HCT116 (cell line): ENCODE results near the gene VIT. TPM values are rescaled to one million over a fixed set of nuclear protein-coding genes. Genes with fewer than 3 reads are reported as not detected.

ENCODE experiments used
- ATAC-seq: fragments of 200-7000 bp; cut with Tn5 transposase; 2 replicates; pipeline ENCODE4 v1.9.1; 2020; ENCODE audit warnings: mild to moderate bottlenecking, moderate library complexity
- BruUV-seq: library from RNA; stranded (reverse); fragments of 400-500 nt; replicated peaks from 2 replicates; lab custom pipeline; 2021; lab: Mats Ljungman, UMichigan
- CTCF ChIA-PET: fragments of 300-600 bp; sonication (Branson Sonifier 250); formaldehyde crosslinking; loops from one replicate; lab custom pipeline; 2021; ENCODE audit warnings: antibody characterized with exemption; lab: Charles Lee
- POLR2A ChIA-PET: fragments of 300-600, 350-600 bp; sonication (Branson Sonifier 250); formaldehyde crosslinking; loops from one replicate; lab custom pipeline; 2021; ENCODE audit warnings: antibody characterized with exemption; lab: Charles Lee
- RAD21 ChIA-PET, 2 experiments: fragments of 300-600 bp; sonication (Branson Sonifier 250); formaldehyde crosslinking; loops; one replicate each; lab custom pipeline; 2023; ENCODE audit warnings: low total read pairs in 2 of 2; ENCODE audit not compliant: uncharacterized antibody in 2 of 2, unreplicated experiment in 2 of 2, low non-redundant PET in 1 of 2; lab: Charles Lee
- DNase-seq: peaks from one replicate; pipeline ENCODE4 v3.0.0-alpha.2; 2010; ENCODE audit warnings: low read depth, low spot score
- H2AFZ ChIP-seq: fragments of 200-600 bp; shearing (Covaris generic), sonication (generic); 2 replicates; pipeline ENCODE4 v1.6.1; 2017; ENCODE audit warnings: low read depth, mixed run types, mixed read lengths, antibody characterized with exemption, low read length; ENCODE audit not compliant: poor library complexity, severe bottlenecking
- H3K27ac ChIP-seq: 2 replicates; pipeline ENCODE4 v1.5.1; 2012; ENCODE audit warnings: low read depth, low read length
- H3K27me3 ChIP-seq: fragments of 200-600 bp; sonication (generic); 2 replicates; pipeline ENCODE4 v1.6.1; 2016; ENCODE audit warnings: mixed run types, low read length, mixed read lengths; ENCODE audit not compliant: insufficient read depth
- H3K36me3 ChIP-seq, 2 experiments: fragments of 200-500 bp in 1 of 2; fragments of 200-600 bp in 1 of 2; sonication (Bioruptor generic) in 1 of 2; sonication (generic) in 1 of 2; 2 replicates each; pipeline versions ENCODE4 v1.5.1 to v1.6.1; 2014 to 2016; ENCODE audit warnings: low read length in 2 of 2, inconsistent platforms in 1 of 2, mixed read lengths in 1 of 2, mixed run types in 1 of 2; ENCODE audit not compliant: insufficient read depth in 2 of 2, control insufficient read depth in 1 of 2
- H3K4me1 ChIP-seq, 2 experiments: fragments of 200-600 bp in 1 of 2; sonication (generic) in 1 of 2; 2 replicates each; pipeline versions ENCODE4 v1.5.1 to v1.6.1; 2012 to 2017; ENCODE audit warnings: low read length in 2 of 2, inconsistent platforms in 1 of 2, mild to moderate bottlenecking in 1 of 2, mixed read lengths in 1 of 2, mixed run types in 1 of 2, moderate library complexity in 1 of 2; ENCODE audit not compliant: insufficient read depth in 2 of 2, control insufficient read depth in 1 of 2
- H3K4me2 ChIP-seq: fragments of 200-600 bp; sonication (generic); 2 replicates; pipeline ENCODE4 v1.6.1; 2017; ENCODE audit warnings: mixed run types, low read length, mixed read lengths
- H3K4me3 ChIP-seq, 2 experiments: fragments of 200-600 bp in 1 of 2; sonication (generic) in 1 of 2; replicated peaks in 1 of 2; 2 replicates each; pipeline ENCODE4 v1.5.1; 2011 to 2016; ENCODE audit warnings: low read length in 2 of 2, control low read depth in 1 of 2, low read depth in 1 of 2, mild to moderate bottlenecking in 1 of 2, mixed read lengths in 1 of 2, mixed run types in 1 of 2
- H3K79me2 ChIP-seq: fragments of 200-600 bp; sonication (generic); 2 replicates; pipeline ENCODE4 v1.6.1; 2017; ENCODE audit warnings: mild to moderate bottlenecking, mixed run types, low read length, moderate library complexity, mixed read lengths; ENCODE audit not compliant: insufficient read depth
- H3K9ac ChIP-seq: fragments of 200-600 bp; sonication (generic); 2 replicates; pipeline ENCODE4 v1.6.1; 2016; ENCODE audit warnings: low read length, mixed read lengths
- H3K9me2 ChIP-seq: fragments of 200-600 bp; sonication (generic), shearing (Covaris generic); 2 replicates; pipeline ENCODE4 v1.6.1; 2017; ENCODE audit warnings: mixed run types, mild to moderate bottlenecking, moderate library complexity; ENCODE audit not compliant: insufficient read depth
- H3K9me3 ChIP-seq, 2 experiments: fragments of 200-500 bp in 1 of 2; fragments of 200-600 bp in 1 of 2; sonication (Bioruptor generic) in 1 of 2; sonication (generic) in 1 of 2; 2 replicates each; pipeline ENCODE4 v1.6.1; 2014 to 2017; ENCODE audit warnings: low read length in 2 of 2, mixed read lengths in 2 of 2, inconsistent platforms in 1 of 2, low read depth in 1 of 2, mild to moderate bottlenecking in 1 of 2, mixed run types in 1 of 2, moderate library complexity in 1 of 2; ENCODE audit not compliant: control insufficient read depth in 1 of 2, insufficient read depth in 1 of 2
- H4K20me1 ChIP-seq: fragments of 200-600 bp; sonication (generic), shearing (Covaris generic); 2 replicates; pipeline ENCODE4 v1.6.1; 2017; ENCODE audit warnings: mixed run types, mild to moderate bottlenecking, moderate library complexity; ENCODE audit not compliant: insufficient read depth
- CEBPB ChIP-seq: IDR thresholded peaks from 2 replicates; pipeline ENCODE4 v1.6.1; 2012; ENCODE audit warnings: low read depth
- EZH2 ChIP-seq: fragments of 200-600 bp; sonication (generic); IDR thresholded peaks from 2 replicates; pipeline ENCODE4 v1.6.1; 2017; ENCODE audit warnings: antibody characterized with exemption, mixed run types
- FOSL1 ChIP-seq: IDR thresholded peaks from 2 replicates; pipeline ENCODE4 v1.6.1; 2012; ENCODE audit warnings: low read depth
- JUND ChIP-seq: IDR thresholded peaks from 2 replicates; pipeline ENCODE4 v1.6.1; 2012
- POLR2A ChIP-seq: IDR thresholded peaks from 2 replicates; pipeline ENCODE4 v1.7.0; 2011; ENCODE audit warnings: borderline replicate concordance; ENCODE audit not compliant: insufficient read depth, insufficient read length; ENCODE audit errors: extremely low read depth
- RAD21 ChIP-seq: IDR thresholded peaks from 2 replicates; pipeline ENCODE4 v1.6.1; 2012; ENCODE audit warnings: low read depth, mild to moderate bottlenecking
- SIN3A ChIP-seq: IDR thresholded peaks from 2 replicates; pipeline ENCODE4 v1.6.1; 2012; ENCODE audit warnings: low read depth
- SP1 ChIP-seq: IDR thresholded peaks from 2 replicates; pipeline ENCODE4 v1.6.1; 2012; ENCODE audit warnings: low read depth
- YY1 ChIP-seq: IDR thresholded peaks from 2 replicates; pipeline ENCODE4 v1.6.1; 2011; ENCODE audit warnings: low read length, low read depth, moderate library complexity, mild to moderate bottlenecking; ENCODE audit not compliant: insufficient replicate concordance; ENCODE audit errors: extremely low read depth
- ZNF274 ChIP-seq: fragments of 200-500 bp; sonication (Bioruptor generic); IDR thresholded peaks from 2 replicates; pipeline ENCODE4 v1.6.1; 2014; ENCODE audit warnings: mild to moderate bottlenecking, low read depth, low read length, inconsistent platforms
- intact Hi-C: fragments of 100-400 bp; cut with micrococcal nuclease; formaldehyde crosslinking; loops from 2 replicates; pipeline ENCODE4 v1.10.0; 2022
- total RNA-seq: library from RNA; stranded (reverse); gene quantifications from one replicate; pipeline ENCODE4 v1.2.1, GENCODE V29; 2021; ENCODE audit not compliant: unreplicated experiment
- TF ChIP-seq, protein P1 (sequence below): IDR thresholded peaks from 2 replicates; pipeline ENCODE4 v1.6.1; 2012; ENCODE audit warnings: low read depth
- TF ChIP-seq, protein P2 (sequence below): IDR thresholded peaks from 2 replicates; pipeline ENCODE4 v1.6.1; 2012
- TF ChIP-seq, protein P3 (sequence below): IDR thresholded peaks from 2 replicates; pipeline ENCODE4 v1.6.1; 2011; ENCODE audit warnings: mild to moderate bottlenecking, low read length, moderate library complexity; ENCODE audit not compliant: insufficient replicate concordance; ENCODE audit errors: extremely low read depth

The VIT gene
- total RNA-seq, 1 experiment from 2014 or later: not detected

DNA sequence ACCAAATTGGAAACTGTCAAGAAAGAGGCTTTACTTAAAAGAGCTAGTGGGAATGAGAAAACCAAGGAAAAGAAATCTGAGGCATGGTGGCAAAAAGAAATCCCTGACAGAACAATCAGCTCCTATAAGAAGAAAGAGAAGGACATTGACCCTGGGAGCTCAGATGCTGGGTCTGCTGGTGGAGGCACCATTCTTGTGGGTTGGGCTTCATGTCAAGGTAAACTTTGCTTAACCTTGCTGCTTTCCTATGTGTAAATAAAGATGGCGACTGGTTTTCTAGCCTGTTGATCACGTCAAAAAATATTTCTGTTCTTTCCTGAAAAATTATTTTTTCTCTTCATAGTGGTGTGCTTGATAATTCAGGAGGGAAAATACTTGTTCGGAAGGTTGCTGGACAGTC, 58.1 kb downstream of the VIT start:
- BruUV-seq: no TSS peak
- CTCF ChIA-PET: interaction anchor here (1.7 kb wide), 1 partner anchor 16 kb away, joined by 5 read pairs; no protein-coding TSS in a partner anchor
- H3K4me3 ChIP-seq: no peak overlapping the region
- no peaks in the 10 kb centered on the region for H4K20me1 ChIP-seq
- H3K79me2 ChIP-seq: no peaks in the 10 kb centered on the region
- intact Hi-C loops: loop anchor here (10.0 kb wide), 1 partner anchor 250 kb away; no protein-coding TSS in a partner anchor
- no peaks in the 10 kb centered on the region; the same call in 1 of the 2 replicates for H3K27me3 ChIP-seq
- DNase-seq (no peak), ATAC-seq (no peak)
- H3K4me1 ChIP-seq: peaks cover 0 to 6% of the 10 kb centered on the region in 2 experiments; a peak in 1 of 4 replicates
- no peak overlapping the region for H3K4me2 ChIP-seq
- RAD21 ChIA-PET: no interaction called here
- no peaks in the 10 kb centered on the region for H3K36me3 ChIP-seq
- H2AFZ ChIP-seq: no peak overlapping the region
- H3K9me3 ChIP-seq: no peaks in the 10 kb centered on the region
- POLR2A ChIA-PET: no interaction called here
- no peak overlapping the region for H3K9ac ChIP-seq
- H3K9me2 ChIP-seq: no peaks in the 10 kb centered on the region
- no peak overlapping the region for H3K27ac ChIP-seq
- TF ChIP-seq JUND (no peak), SIN3A (no peak), SP1 (no peak), POLR2A (no peak)
- TF ChIP-seq, protein P1, sequence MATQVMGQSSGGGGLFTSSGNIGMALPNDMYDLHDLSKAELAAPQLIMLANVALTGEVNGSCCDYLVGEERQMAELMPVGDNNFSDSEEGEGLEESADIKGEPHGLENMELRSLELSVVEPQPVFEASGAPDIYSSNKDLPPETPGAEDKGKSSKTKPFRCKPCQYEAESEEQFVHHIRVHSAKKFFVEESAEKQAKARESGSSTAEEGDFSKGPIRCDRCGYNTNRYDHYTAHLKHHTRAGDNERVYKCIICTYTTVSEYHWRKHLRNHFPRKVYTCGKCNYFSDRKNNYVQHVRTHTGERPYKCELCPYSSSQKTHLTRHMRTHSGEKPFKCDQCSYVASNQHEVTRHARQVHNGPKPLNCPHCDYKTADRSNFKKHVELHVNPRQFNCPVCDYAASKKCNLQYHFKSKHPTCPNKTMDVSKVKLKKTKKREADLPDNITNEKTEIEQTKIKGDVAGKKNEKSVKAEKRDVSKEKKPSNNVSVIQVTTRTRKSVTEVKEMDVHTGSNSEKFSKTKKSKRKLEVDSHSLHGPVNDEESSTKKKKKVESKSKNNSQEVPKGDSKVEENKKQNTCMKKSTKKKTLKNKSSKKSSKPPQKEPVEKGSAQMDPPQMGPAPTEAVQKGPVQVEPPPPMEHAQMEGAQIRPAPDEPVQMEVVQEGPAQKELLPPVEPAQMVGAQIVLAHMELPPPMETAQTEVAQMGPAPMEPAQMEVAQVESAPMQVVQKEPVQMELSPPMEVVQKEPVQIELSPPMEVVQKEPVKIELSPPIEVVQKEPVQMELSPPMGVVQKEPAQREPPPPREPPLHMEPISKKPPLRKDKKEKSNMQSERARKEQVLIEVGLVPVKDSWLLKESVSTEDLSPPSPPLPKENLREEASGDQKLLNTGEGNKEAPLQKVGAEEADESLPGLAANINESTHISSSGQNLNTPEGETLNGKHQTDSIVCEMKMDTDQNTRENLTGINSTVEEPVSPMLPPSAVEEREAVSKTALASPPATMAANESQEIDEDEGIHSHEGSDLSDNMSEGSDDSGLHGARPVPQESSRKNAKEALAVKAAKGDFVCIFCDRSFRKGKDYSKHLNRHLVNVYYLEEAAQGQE: no peak
- TF ChIP-seq, protein P2, sequence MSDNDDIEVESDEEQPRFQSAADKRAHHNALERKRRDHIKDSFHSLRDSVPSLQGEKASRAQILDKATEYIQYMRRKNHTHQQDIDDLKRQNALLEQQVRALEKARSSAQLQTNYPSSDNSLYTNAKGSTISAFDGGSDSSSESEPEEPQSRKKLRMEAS: no peak

DNA sequence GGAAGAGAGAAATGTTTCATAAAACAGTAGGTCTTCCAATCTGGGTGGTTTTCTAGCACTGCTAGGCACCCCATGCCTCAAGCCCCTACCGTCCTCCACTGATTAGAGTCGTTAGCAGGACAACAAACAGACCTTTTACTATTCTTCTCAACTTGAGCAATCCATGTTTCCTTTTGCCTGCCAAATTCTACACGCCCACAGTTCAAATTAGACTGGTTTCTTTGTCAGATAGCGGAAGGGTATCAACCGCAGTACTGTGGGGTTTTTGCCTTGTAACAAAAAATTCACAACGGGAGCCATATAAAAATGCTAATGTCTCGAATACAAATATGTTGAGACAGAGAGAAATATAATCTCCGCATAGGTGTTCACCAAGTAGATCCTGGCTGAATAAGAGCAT, 59.9 kb downstream of the VIT start:
- H3K79me2 ChIP-seq: no peaks in the 10 kb centered on the region
- no peaks in the 10 kb centered on the region for H3K9me2 ChIP-seq
- TF ChIP-seq EZH2 (no peak), FOSL1 (no peak), ZNF274 (no peak), JUND (no peak), RAD21 (no peak), YY1 (no peak), CEBPB (no peak)
- TF ChIP-seq, protein P3, sequence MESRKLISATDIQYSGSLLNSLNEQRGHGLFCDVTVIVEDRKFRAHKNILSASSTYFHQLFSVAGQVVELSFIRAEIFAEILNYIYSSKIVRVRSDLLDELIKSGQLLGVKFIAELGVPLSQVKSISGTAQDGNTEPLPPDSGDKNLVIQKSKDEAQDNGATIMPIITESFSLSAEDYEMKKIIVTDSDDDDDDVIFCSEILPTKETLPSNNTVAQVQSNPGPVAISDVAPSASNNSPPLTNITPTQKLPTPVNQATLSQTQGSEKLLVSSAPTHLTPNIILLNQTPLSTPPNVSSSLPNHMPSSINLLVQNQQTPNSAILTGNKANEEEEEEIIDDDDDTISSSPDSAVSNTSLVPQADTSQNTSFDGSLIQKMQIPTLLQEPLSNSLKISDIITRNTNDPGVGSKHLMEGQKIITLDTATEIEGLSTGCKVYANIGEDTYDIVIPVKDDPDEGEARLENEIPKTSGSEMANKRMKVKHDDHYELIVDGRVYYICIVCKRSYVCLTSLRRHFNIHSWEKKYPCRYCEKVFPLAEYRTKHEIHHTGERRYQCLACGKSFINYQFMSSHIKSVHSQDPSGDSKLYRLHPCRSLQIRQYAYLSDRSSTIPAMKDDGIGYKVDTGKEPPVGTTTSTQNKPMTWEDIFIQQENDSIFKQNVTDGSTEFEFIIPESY: no peak
- TF ChIP-seq, protein P2: no peak
- TF ChIP-seq, all 23 proteins: peak for 0
- no peaks in the 10 kb centered on the region for H3K9me3 ChIP-seq
- intact Hi-C loops: loop anchor here (10.0 kb wide), 1 partner anchor 252 kb away; no protein-coding TSS in a partner anchor
- BruUV-seq: no TSS peak
- ATAC-seq: no peak
- no peak overlapping the region for H3K27ac ChIP-seq
- DNase-seq: no peak
- peaks cover 0 to 6% of the 10 kb centered on the region in 2 experiments; a peak in 1 of 4 replicates for H3K4me1 ChIP-seq
- no peak overlapping the region for H3K4me2 ChIP-seq
- H3K9ac ChIP-seq: no peak overlapping the region
- POLR2A ChIA-PET: no interaction called here
- no peaks in the 10 kb centered on the region for H4K20me1 ChIP-seq
- CTCF ChIA-PET: no interaction called here
- RAD21 ChIA-PET: no interaction called here
- H2AFZ ChIP-seq: no peak overlapping the region
- no peak overlapping the region for H3K4me3 ChIP-seq
- H3K36me3 ChIP-seq: no peaks in the 10 kb centered on the region
- no peaks in the 10 kb centered on the region; the same call in 1 of the 2 replicates for H3K27me3 ChIP-seq
